PFSK-1 (cell line): Measurements from ENCODE around the gene LEFTY1.

ENCODE experiments used
- FOXP2 ChIP-seq: optimal IDR thresholded peaks from 2 replicates; pipeline ENCODE3; 2011; ENCODE audit warnings: borderline replicate concordance, control low read depth, inconsistent platforms; ENCODE audit not compliant: insufficient read depth; ENCODE audit errors: extremely low read length, extremely low read depth
- POLR2AphosphoS5 ChIP-seq: IDR thresholded peaks from 2 replicates; pipeline ENCODE4 v1.6.1; 2012; ENCODE audit warnings: low read depth, mild to moderate bottlenecking, control low read depth, low read length, moderate library complexity
- REST ChIP-seq, 2 experiments: IDR thresholded peaks; 2 replicates each; pipeline versions ENCODE4 v1.6.1 to v1.8.0; 2011 to 2012; ENCODE audit warnings: low read depth in 2 of 2, low read length in 2 of 2, control low read depth in 1 of 2, inconsistent platforms in 1 of 2, mild to moderate bottlenecking in 1 of 2, moderate library complexity in 1 of 2; ENCODE audit not compliant: insufficient read depth in 1 of 2
- SIN3A ChIP-seq: IDR thresholded peaks from 2 replicates; pipeline ENCODE4 v1.6.1; 2012; ENCODE audit warnings: mild to moderate bottlenecking, low read length, moderate library complexity, borderline replicate concordance; ENCODE audit not compliant: insufficient read depth
- TAF1 ChIP-seq: IDR thresholded peaks from 2 replicates; pipeline ENCODE4 v1.6.1; 2012; ENCODE audit warnings: low read length, control low read depth, borderline replicate concordance; ENCODE audit not compliant: insufficient read depth

LEFTY1 gene

GRCh38 chr1:225880222-225880588, 8.7 kb downstream of the LEFTY1 start:
- TF ChIP-seq REST (IDR thresholded peaks at IDR 0.05; ENCODE audit: insufficient read depth in 1 of 2, low read depth in 2 of 2, low read length in 2 of 2) = no peak
- no peak for TF ChIP-seq FOXP2
- no peak for TF ChIP-seq SIN3A
- TF ChIP-seq POLR2AphosphoS5 = no peak
- no peak for TF ChIP-seq TAF1

DNA sequence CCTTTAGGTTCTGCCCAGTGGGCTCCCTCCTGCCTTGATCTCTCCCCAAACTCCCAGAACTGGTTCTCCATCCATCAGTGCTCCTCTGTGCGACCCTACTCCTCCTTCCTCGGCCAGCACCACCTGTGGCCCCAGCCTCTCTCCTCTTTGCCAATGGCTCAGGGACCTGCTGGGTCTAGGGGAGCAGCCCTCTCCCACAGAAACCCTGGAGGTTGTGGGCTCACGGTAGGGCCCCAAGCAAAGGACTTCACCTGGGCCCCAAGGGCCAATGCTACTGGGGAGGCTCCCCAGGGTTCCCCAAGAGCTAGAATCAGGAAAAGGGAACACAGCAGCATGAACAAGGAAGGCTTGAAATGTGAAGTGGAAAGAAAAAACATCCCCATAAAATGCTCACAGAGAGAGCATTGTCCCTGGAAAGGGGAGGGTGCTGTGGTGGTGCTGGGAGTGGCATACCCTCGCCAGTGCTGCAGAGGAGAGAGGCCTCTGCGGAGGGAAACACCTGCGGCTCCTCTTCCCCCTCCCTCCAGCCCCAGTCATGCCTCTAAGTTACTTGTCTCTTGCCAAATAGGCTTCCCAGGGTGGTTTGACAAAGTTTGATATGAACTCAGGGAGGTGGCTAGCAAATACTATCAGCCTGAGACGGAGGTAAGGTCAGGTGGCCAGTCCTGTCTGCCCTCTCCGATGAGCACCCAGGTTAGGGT, 9.3 kb downstream of the LEFTY1 start:
- TF ChIP-seq REST (IDR thresholded peaks at IDR 0.05; ENCODE audit: insufficient read depth in 1 of 2, low read depth in 2 of 2, low read length in 2 of 2) = no peak

DNA sequence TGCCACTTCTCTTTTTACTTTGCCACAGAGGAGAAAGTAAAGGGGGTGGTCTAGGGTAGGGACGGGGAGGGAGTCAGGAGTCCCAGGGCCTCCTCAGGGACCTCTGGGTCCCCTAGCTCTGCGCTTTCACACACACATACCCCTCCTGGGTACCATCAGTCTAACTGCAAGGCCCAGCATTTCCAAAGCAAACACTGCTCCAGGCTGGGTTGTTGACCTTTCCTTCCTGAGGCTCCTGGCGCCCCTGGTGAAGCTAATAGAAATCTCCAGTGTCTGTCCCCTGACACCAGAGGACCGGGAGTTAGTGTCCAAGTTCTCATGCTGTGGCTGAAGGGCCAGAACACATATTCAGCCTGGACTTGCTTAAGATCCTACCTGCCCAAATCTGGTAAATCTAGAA, 10.7 kb downstream of the LEFTY1 start:
- no peak for TF ChIP-seq POLR2AphosphoS5
- no peak for TF ChIP-seq REST (IDR thresholded peaks at IDR 0.05; ENCODE audit: insufficient read depth in 1 of 2, low read depth in 2 of 2, low read length in 2 of 2)
- no peak for TF ChIP-seq FOXP2
- TF ChIP-seq SIN3A = no peak
- TF ChIP-seq TAF1 = no peak

- no peak for TF ChIP-seq TAF1
- no peak for TF ChIP-seq FOXP2
- no peak for TF ChIP-seq POLR2AphosphoS5
- TF ChIP-seq SIN3A = no peak
- no peak for TF ChIP-seq REST (IDR thresholded peaks at IDR 0.05; ENCODE audit: insufficient read depth in 1 of 2, low read depth in 2 of 2, low read length in 2 of 2)
Observed at GRCh38 chr1:225877580-225877979, 11.4 kb downstream of the LEFTY1 start.

- TF ChIP-seq REST (IDR thresholded peaks at IDR 0.05; ENCODE audit: insufficient read depth in 1 of 2, low read depth in 2 of 2, low read length in 2 of 2) (no peak), TAF1 (no peak), SIN3A (no peak), FOXP2 (no peak), POLR2AphosphoS5 (no peak)
Observed at GRCh38 chr1:225876900-225877510, 11.9 kb downstream of the LEFTY1 start.
